ENCODE results near the gene ARID1B. TPM values are rescaled to one million over a fixed set of nuclear protein-coding genes. Genes with fewer than 3 reads are reported as not detected.

Gene ARID1B
- total RNA-seq, 1 experiment from 2014 or later: 60.3 TPM

GRCh38 chr6:156985309-156985708 is 208.1 kb downstream of the ARID1B start (continued):
- TF ChIP-seq PRDM15 (CRISPR knock-in tag; IDR thresholded peaks at IDR 0.05) (no peak), NFYB (CRISPR knock-in tag; conservative IDR thresholded peaks at IDR 0.05; ENCODE audit: low read depth) (no peak), HMGXB4 (CRISPR knock-in tag; IDR thresholded peaks at IDR 0.05) (no peak), IRF2 (CRISPR knock-in tag; IDR thresholded peaks at IDR 0.05; ENCODE audit: borderline replicate concordance, low read depth) (no peak)

- TF ChIP-seq HMGXB4 (CRISPR knock-in tag; IDR thresholded peaks at IDR 0.05) (no peak), PRDM15 (CRISPR knock-in tag; IDR thresholded peaks at IDR 0.05) (no peak), FOXJ3 (CRISPR knock-in tag; IDR thresholded peaks at IDR 0.05; ENCODE audit: borderline replicate concordance) (no peak), NR1H2 (CRISPR knock-in tag; IDR thresholded peaks at IDR 0.05) (no peak), GRHL2 (CRISPR knock-in tag; IDR thresholded peaks at IDR 0.05; ENCODE audit: insufficient replicate concordance, severe bottlenecking) (no peak), KAT7 (CRISPR knock-in tag; IDR thresholded peaks at IDR 0.05; ENCODE audit: borderline replicate concordance) (no peak), NFATC4 (CRISPR knock-in tag; IDR thresholded peaks at IDR 0.05) (no peak), ATF1 (CRISPR knock-in tag; IDR thresholded peaks at IDR 0.05) (no peak), GABPB1 (CRISPR knock-in tag; IDR thresholded peaks at IDR 0.05) (no peak), ZNF219 (CRISPR knock-in tag; IDR thresholded peaks at IDR 0.05; ENCODE audit: borderline replicate concordance) (no peak), ZMAT4 (CRISPR knock-in tag; IDR thresholded peaks at IDR 0.05) (no peak), FOXK1 (CRISPR knock-in tag; IDR thresholded peaks at IDR 0.05) (no peak), ATF6 (CRISPR knock-in tag; IDR thresholded peaks at IDR 0.05) (no peak), ZNF671 (CRISPR knock-in tag; IDR thresholded peaks at IDR 0.05) (no peak), ETV6 (CRISPR knock-in tag; IDR thresholded peaks at IDR 0.05) (no peak), E2F4 (CRISPR knock-in tag; IDR thresholded peaks at IDR 0.05; ENCODE audit: borderline replicate concordance, low read depth) (no peak)
- POLR2A ChIA-PET: interaction anchor here (0.9 kb wide), 1 partner anchor 34 kb away, joined by 3 read pairs; no protein-coding TSS in a partner anchor
- DNase-seq (ENCODE audit: low spot score): no peak
Measured at GRCh38 chr6:156988276-156989158, 211.3 kb downstream of the ARID1B start.

More at GRCh38 chr6:156988276-156989158, 211.3 kb downstream of the ARID1B start:
- Mint-ChIP-seq H3K27ac (peak overlapping the region; percentile 70), H3K9me3 (no peaks in the 10 kb centered on the region), H3K27me3 (ENCODE audit: low read depth) (no peaks in the 10 kb centered on the region), H3K4me3 (peak overlapping the region; percentile 32), H3K36me3 (no peaks in the 10 kb centered on the region), H3K4me1 (peaks cover 73% of the 10 kb centered on the region)
- ATAC-seq: peak; percentile 62
- CTCF ChIA-PET: no interaction called here
